Measurements from ENCODE around the gene OMD. TPM values are rescaled to one million over a fixed set of nuclear protein-coding genes. Genes with fewer than 3 reads are reported as not detected.

Gene OMD
- total and polyA plus RNA-seq, 9 of the 15 experiments (the other 6 are each of a cell fraction or from before 2014, with no cell fraction given), result 0.21 TPM; not detected in 8

DNA sequence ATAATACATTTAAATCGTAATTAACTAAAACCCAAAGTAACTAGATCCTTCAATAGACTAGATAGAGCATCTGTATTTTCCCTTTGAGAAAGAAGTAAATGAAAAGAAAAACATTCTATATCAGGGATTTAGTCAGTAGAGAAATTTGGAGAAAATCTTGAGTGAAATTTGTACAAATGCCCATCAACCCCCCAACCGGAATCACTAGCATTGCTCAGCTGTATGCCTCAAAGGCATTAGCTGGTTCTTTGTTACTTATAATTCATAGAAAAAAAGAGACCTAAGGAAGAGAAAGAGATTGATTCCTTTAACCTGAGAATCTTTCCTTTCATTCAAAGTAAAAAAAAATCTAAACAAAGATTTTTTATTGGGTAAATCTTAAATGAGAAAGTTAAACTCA is 659 bp downstream of the OMD start:
- H3K79me2 ChIP-seq (ENCODE audit: control insufficient read depth, insufficient read depth, low read length), result no peaks in the 10 kb centered on the region
- intact Hi-C loops (cut with micrococcal nuclease), result no loop called here
- no peak overlapping the region for H3K9ac ChIP-seq (ENCODE audit: insufficient read depth in 1 of 2, low read depth in 2 of 2, low read length in 2 of 2)
- DNase-seq (ENCODE audit: extremely low read depth in 1 of 4, low spot score in 3 of 4), result no peak
- no peak for FAIRE-seq
- no peaks in the 10 kb centered on the region for H3K4me1 ChIP-seq (replicated peaks in 1 of 2; ENCODE audit: control insufficient read depth in 2 of 2, insufficient read depth in 2 of 2, low read length in 2 of 2)
- ChIA-PET POLR2A (no interaction called here), CTCF (ENCODE audit: low intra/inter-chr PET ratio) (interaction anchor here (0.5 kb wide), 1 partner anchor 48 kb away, joined by 3 read pairs; no protein-coding TSS in a partner anchor)
- no peak for ATAC-seq
- no peak overlapping the region for H3K4me3 ChIP-seq
- no peak overlapping the region for H3K27ac ChIP-seq (ENCODE audit: extremely low read depth, low read depth, low read length)
- no peaks in the 10 kb centered on the region for H4K20me1 ChIP-seq (replicated peaks; ENCODE audit: control insufficient read depth, insufficient read depth, low read length)
- no peak overlapping the region for H3K4me2 ChIP-seq (ENCODE audit: insufficient read depth, low read length)
- H2AFZ ChIP-seq (ENCODE audit: low read depth, low read length), result no peak overlapping the region
- BruUV-seq (replicated peaks), result no TSS peak
- H3K36me3 ChIP-seq (ENCODE audit: control insufficient read depth, insufficient read depth, low read length), result no peaks in the 10 kb centered on the region
- no peaks in the 10 kb centered on the region for H3K27me3 ChIP-seq (ENCODE audit: control insufficient read depth in 2 of 2, insufficient read depth in 2 of 2, low read length in 2 of 2)
- WGBS (ENCODE audit: insufficient coverage, low coverage, missing lambda C conversion rate), result 86% methylated on average over 2 of the region's 2 CpGs
- H3K9me3 ChIP-seq (replicated peaks; ENCODE audit: control insufficient read depth, insufficient read depth, low read depth, low read length), result no peaks in the 10 kb centered on the region
- in situ Hi-C loops (cut with MboI), result no loop called here
- no peaks in the 10 kb centered on the region for H3K9me1 ChIP-seq (ENCODE audit: control insufficient read depth, insufficient read depth, low read length)
- TF ChIP-seq BRD4 (IDR thresholded peaks at IDR 0.05), result no peak
- TF ChIP-seq MCM2 (IDR thresholded peaks at IDR 0.05; ENCODE audit: low read depth), result no peak
- no peak for TF ChIP-seq CTBP1 (IDR thresholded peaks at IDR 0.05; ENCODE audit: borderline replicate concordance)
- TF ChIP-seq TSHZ1 (CRISPR knock-in tag; IDR thresholded peaks at IDR 0.05), result no peak
- TF ChIP-seq DNMT1 (IDR thresholded peaks at IDR 0.05), result no peak
- TF ChIP-seq ZNF77 (CRISPR knock-in tag; IDR thresholded peaks at IDR 0.05), result no peak
- TF ChIP-seq, protein P1, sequence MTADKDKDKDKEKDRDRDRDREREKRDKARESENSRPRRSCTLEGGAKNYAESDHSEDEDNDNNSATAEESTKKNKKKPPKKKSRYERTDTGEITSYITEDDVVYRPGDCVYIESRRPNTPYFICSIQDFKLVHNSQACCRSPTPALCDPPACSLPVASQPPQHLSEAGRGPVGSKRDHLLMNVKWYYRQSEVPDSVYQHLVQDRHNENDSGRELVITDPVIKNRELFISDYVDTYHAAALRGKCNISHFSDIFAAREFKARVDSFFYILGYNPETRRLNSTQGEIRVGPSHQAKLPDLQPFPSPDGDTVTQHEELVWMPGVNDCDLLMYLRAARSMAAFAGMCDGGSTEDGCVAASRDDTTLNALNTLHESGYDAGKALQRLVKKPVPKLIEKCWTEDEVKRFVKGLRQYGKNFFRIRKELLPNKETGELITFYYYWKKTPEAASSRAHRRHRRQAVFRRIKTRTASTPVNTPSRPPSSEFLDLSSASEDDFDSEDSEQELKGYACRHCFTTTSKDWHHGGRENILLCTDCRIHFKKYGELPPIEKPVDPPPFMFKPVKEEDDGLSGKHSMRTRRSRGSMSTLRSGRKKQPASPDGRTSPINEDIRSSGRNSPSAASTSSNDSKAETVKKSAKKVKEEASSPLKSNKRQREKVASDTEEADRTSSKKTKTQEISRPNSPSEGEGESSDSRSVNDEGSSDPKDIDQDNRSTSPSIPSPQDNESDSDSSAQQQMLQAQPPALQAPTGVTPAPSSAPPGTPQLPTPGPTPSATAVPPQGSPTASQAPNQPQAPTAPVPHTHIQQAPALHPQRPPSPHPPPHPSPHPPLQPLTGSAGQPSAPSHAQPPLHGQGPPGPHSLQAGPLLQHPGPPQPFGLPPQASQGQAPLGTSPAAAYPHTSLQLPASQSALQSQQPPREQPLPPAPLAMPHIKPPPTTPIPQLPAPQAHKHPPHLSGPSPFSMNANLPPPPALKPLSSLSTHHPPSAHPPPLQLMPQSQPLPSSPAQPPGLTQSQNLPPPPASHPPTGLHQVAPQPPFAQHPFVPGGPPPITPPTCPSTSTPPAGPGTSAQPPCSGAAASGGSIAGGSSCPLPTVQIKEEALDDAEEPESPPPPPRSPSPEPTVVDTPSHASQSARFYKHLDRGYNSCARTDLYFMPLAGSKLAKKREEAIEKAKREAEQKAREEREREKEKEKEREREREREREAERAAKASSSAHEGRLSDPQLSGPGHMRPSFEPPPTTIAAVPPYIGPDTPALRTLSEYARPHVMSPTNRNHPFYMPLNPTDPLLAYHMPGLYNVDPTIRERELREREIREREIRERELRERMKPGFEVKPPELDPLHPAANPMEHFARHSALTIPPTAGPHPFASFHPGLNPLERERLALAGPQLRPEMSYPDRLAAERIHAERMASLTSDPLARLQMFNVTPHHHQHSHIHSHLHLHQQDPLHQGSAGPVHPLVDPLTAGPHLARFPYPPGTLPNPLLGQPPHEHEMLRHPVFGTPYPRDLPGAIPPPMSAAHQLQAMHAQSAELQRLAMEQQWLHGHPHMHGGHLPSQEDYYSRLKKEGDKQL (CRISPR knock-in tag; IDR thresholded peaks at IDR 0.05; ENCODE audit: borderline replicate concordance), result no peak
- TF ChIP-seq L3MBTL2 (IDR thresholded peaks at IDR 0.05), result no peak
- no peak for TF ChIP-seq ZNF24 (IDR thresholded peaks at IDR 0.05)
- TF ChIP-seq ARNT (IDR thresholded peaks at IDR 0.05), result no peak
- no peak for TF ChIP-seq ZNF586 (CRISPR knock-in tag; conservative IDR thresholded peaks at IDR 0.05)
- no peak for TF ChIP-seq EHMT2 (IDR thresholded peaks at IDR 0.05)
- TF ChIP-seq, protein P2, sequence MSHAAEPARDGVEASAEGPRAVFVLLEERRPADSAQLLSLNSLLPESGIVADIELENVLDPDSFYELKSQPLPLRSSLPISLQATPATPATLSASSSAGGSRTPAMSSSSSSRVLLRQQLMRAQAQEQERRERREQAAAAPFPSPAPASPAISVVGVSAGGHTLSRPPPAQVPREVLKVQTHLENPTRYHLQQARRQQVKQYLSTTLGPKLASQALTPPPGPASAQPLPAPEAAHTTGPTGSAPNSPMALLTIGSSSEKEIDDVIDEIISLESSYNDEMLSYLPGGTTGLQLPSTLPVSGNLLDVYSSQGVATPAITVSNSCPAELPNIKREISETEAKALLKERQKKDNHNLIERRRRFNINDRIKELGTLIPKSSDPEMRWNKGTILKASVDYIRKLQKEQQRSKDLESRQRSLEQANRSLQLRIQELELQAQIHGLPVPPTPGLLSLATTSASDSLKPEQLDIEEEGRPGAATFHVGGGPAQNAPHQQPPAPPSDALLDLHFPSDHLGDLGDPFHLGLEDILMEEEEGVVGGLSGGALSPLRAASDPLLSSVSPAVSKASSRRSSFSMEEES (CRISPR knock-in tag; IDR thresholded peaks at IDR 0.05), result no peak
